Rectal smooth muscle tissue (tissue), 1 donor: ENCODE results near the gene SNX25.
"Not testable (repeated sequence)": the region's sequence is repeated elsewhere in the genome, so short reads cannot be mapped to it uniquely, and the experiment has no call there.

ENCODE experiments used
- H3K27ac ChIP-seq: one replicate; pipeline ENCODE4 v1.7.0; 2013; ENCODE audit warnings: low read depth, low read length, inconsistent platforms
- H3K27me3 ChIP-seq: one replicate; pipeline ENCODE4 v1.7.0; 2013; ENCODE audit warnings: low read length; ENCODE audit not compliant: control insufficient read depth, insufficient read depth
- H3K36me3 ChIP-seq: one replicate; pipeline ENCODE4 v1.7.0; 2013; ENCODE audit warnings: low read length; ENCODE audit not compliant: control insufficient read depth, insufficient read depth
- H3K4me1 ChIP-seq: one replicate; pipeline ENCODE4 v1.7.0; 2013; ENCODE audit warnings: low read length; ENCODE audit not compliant: control insufficient read depth, insufficient read depth
- H3K4me3 ChIP-seq: one replicate; pipeline ENCODE4 v1.7.0; 2013; ENCODE audit warnings: low read length
- H3K9ac ChIP-seq: one replicate; pipeline ENCODE4 v1.7.0; 2013; ENCODE audit warnings: low read length

SNX25 gene

GRCh38 chr4:185307136-185307950, 97.9 kb downstream of the SNX25 start:
- Histone ChIP-seq H3K27ac (no peak overlapping the region), H3K4me3 (no peak overlapping the region), H3K9ac (no peak overlapping the region), H3K4me1 (no peaks in the 10 kb centered on the region), H3K36me3 (peaks cover 8% of the 10 kb centered on the region), H3K27me3 (no peaks in the 10 kb centered on the region)

- H3K4me3 ChIP-seq = no peak overlapping the region
- no peak overlapping the region for H3K27ac ChIP-seq
- H3K9ac ChIP-seq = no peak overlapping the region
- no peaks in the 10 kb centered on the region for H3K27me3 ChIP-seq
- no peaks in the 10 kb centered on the region for H3K4me1 ChIP-seq
- H3K36me3 ChIP-seq = peaks cover 6% of the 10 kb centered on the region
These were observed 100.4 kb downstream of the SNX25 start for GRCh38 chr4:185309770-185310169.

GRCh38 chr4:185311113-185311888, 101.9 kb downstream of the SNX25 start:
- Histone ChIP-seq H3K27ac (no peak overlapping the region), H3K36me3 (peaks cover 6% of the 10 kb centered on the region), H3K9ac (no peak overlapping the region), H3K27me3 (no peaks in the 10 kb centered on the region), H3K4me1 (no peaks in the 10 kb centered on the region), H3K4me3 (no peak overlapping the region)

DNA sequence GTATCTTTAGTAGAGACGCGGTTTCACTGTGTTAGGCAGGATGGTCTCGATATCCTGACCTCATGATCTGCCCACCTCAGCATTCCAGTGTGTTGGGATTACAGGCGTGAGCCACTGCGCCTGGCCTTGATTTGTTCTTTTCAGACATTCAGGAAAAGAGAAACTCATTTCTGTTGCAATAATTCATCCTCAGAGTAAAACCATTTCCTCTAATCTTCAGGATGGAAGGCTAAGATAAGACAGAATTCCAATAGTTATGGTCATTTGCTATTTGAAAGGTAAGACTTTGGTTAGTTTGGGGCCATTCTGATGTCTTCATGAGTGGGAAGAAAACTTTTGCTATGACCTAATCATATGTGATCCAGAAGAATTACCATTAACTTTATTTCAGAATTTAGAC, 103.3 kb downstream of the SNX25 start:
- Histone ChIP-seq H3K4me1 (no peaks in the 10 kb centered on the region), H3K27ac (no peak overlapping the region), H3K36me3 (peaks cover 6% of the 10 kb centered on the region), H3K4me3 (no peak overlapping the region), H3K27me3 (no peaks in the 10 kb centered on the region), H3K9ac (no peak overlapping the region)

- H3K9ac ChIP-seq, H3K4me3 ChIP-seq, H3K27me3 ChIP-seq, H3K4me1 ChIP-seq, H3K36me3 ChIP-seq, H3K27ac ChIP-seq: not testable (repeated sequence)
These were observed 108.1 kb downstream of the SNX25 start for GRCh38 chr4:185317462-185317861.

DNA sequence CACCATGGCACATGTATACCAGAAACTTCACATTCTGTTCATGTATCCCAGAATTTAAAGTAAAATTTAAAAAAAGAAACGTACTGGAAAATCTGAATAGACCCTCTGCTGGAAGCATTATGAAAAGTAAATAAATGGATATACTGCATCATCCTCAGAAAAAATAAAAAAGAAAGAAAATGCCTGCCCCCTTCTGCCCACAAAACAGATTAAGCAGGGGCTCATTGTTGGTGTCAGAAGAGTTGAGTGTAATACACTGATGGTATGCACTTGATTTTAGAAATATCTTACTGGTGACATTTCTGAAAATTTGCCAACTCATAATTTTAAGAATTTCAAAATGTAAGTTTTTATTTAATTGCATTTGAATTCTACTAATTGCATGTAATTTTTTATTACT, 108.5 kb downstream of the SNX25 start:
- no peak overlapping the region for H3K9ac ChIP-seq
- no peaks in the 10 kb centered on the region for H3K27me3 ChIP-seq
- H3K27ac ChIP-seq = no peak overlapping the region
- no peaks in the 10 kb centered on the region for H3K4me1 ChIP-seq
- H3K36me3 ChIP-seq = no peaks in the 10 kb centered on the region
- no peak overlapping the region for H3K4me3 ChIP-seq

- Histone ChIP-seq H3K4me3 (no peak overlapping the region), H3K4me1 (no peaks in the 10 kb centered on the region), H3K27me3 (no peaks in the 10 kb centered on the region), H3K9ac (no peak overlapping the region), H3K36me3 (no peaks in the 10 kb centered on the region), H3K27ac (no peak overlapping the region)
These were observed 109.3 kb downstream of the SNX25 start for GRCh38 chr4:185318679-185319078.

DNA sequence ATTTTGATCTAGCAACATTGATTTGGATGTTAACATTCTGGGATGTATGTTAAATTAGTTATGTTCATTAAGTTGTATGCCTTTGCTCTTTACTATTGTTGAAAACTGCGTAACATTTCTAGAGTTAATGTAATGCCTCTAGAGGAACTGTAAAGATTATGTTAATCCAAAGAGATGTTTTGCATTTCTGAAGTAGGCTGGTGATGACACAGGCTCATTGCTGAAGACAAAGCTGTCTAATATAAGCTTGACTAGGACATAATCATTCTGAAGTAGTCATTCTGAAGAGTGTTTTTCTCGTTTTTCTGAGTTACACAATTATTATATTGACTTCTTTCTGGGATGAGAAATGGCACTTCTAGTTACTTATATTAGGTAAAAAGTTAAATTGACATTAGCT, 113.4 kb downstream of the SNX25 start:
- H3K36me3 ChIP-seq = no peaks in the 10 kb centered on the region
- no peaks in the 10 kb centered on the region for H3K4me1 ChIP-seq
- no peak overlapping the region for H3K9ac ChIP-seq
- no peak overlapping the region for H3K27ac ChIP-seq
- no peak overlapping the region for H3K4me3 ChIP-seq
- no peaks in the 10 kb centered on the region for H3K27me3 ChIP-seq

- Histone ChIP-seq H3K4me1 (no peaks in the 10 kb centered on the region), H3K9ac (no peak overlapping the region), H3K4me3 (no peak overlapping the region), H3K27me3 (no peaks in the 10 kb centered on the region), H3K36me3 (no peaks in the 10 kb centered on the region), H3K27ac (no peak overlapping the region)
These were observed 114.2 kb downstream of the SNX25 start for GRCh38 chr4:185323606-185324005.

DNA sequence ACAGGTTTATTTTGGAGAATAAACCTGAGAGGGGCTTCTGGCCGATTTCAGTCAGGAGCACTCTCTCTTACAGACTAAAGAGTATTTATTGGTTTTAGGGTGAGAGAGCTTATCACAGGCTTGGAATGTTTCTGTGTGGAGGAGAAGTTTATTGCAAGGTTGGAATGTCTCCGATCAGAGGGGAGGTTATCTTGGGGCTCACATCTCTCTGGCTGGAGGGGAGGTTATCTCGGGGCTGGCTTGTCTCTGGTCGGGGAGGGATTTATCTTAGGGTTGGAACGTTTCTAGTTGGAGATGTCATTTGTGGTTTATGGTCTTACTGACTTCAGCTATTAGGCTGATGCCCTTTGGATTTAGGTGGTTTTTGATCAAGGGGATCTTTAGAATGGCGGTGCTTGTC, 115.0 kb downstream of the SNX25 start:
- H3K27me3 ChIP-seq, H3K36me3 ChIP-seq, H3K9ac ChIP-seq, H3K4me1 ChIP-seq, H3K4me3 ChIP-seq: not testable (repeated sequence)
- H3K27ac ChIP-seq = peak overlapping the region; percentile 3

DNA sequence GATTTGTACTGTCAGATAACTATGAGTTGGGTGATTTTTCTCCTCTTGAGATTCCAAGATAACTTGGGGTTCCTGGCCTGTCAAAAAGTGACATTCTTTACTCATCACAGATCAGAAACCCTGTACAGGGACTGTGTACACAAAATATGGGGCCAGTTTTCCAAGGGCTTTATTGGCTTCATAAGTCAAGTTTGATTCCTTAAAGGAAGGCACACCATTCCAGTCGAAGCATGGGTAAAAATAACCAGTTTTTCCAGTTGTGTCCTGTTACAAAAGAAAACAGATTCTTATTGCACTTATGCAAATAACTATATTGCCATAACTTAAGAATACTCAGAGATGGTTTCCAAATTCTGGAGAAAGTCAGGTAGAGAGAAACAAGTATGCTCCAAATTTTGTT, 116.3 kb downstream of the SNX25 start:
- H3K27ac ChIP-seq, H3K9ac ChIP-seq: not testable (repeated sequence)

DNA sequence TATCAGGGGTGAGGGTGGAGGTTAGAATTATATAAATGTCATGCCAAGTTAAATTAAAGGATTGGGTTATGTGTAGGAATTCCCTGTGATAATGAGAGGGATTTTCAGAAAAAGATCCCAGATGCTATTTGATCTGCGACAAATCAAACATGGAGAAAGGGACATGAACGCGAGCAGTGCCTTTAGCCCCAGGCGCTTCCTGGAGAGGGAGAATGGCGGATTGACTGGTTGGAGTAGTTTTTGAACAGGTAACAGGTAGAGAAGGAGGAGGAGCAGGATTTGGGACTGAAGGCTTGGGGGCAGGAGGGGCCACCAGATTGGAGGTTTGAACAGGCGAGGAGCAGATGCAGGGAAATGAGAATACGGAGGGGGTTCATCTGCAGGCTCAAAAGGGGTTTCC, 119.2 kb downstream of the SNX25 start:
- peak overlapping the region; percentile 21 for H3K27ac ChIP-seq
- H3K4me3 ChIP-seq = no peak overlapping the region
- H3K9ac ChIP-seq = no peak overlapping the region
- H3K27me3 ChIP-seq = no peaks in the 10 kb centered on the region
- no peaks in the 10 kb centered on the region for H3K4me1 ChIP-seq
- no peaks in the 10 kb centered on the region for H3K36me3 ChIP-seq

More for the DNA sequence above, 116.3 kb downstream of the SNX25 start:
- H3K4me1 ChIP-seq, H3K36me3 ChIP-seq, H3K4me3 ChIP-seq, H3K27me3 ChIP-seq: not testable (repeated sequence)
